Neural crest cell (in vitro differentiated cells): ENCODE results near the gene ZNF423. TPM values are rescaled to one million over a fixed set of nuclear protein-coding genes. Genes with fewer than 3 reads are reported as not detected.
A peak's percentile ranks its signal among the peaks of the same experiment; 100 is the strongest.

Experiments used
- DNase-seq: peaks from one replicate; pipeline ENCODE4 v3.0.0; 2021; ENCODE audit warnings: low read depth, mixed read lengths, low spot score
- H3K27ac Mint-ChIP-seq: one replicate; pipeline ENCODE4 v1.8.0; 2021; ENCODE audit warnings: mild to moderate bottlenecking, mixed read lengths; ENCODE audit not compliant: unreplicated experiment
- H3K27me3 Mint-ChIP-seq: 2 replicates; pipeline ENCODE4 v1.8.0; 2021; ENCODE audit warnings: low read depth, mild to moderate bottlenecking, mixed read lengths
- H3K36me3 Mint-ChIP-seq: 2 replicates; pipeline ENCODE4 v1.8.0; 2021; ENCODE audit warnings: low read depth, mild to moderate bottlenecking, mixed read lengths
- H3K4me1 Mint-ChIP-seq: 2 replicates; pipeline ENCODE4 v1.8.0; 2021; ENCODE audit warnings: mixed read lengths
- H3K4me3 Mint-ChIP-seq: one replicate; pipeline ENCODE4 v1.8.0; 2021; ENCODE audit warnings: mild to moderate bottlenecking, mixed read lengths
- H3K9me3 Mint-ChIP-seq: 2 replicates; pipeline ENCODE4 v1.8.0; 2021; ENCODE audit warnings: mixed read lengths
- CTCF ChIP-seq: fragments of 200-600 bp; sonication (generic); conservative IDR thresholded peaks from 2 replicates; pipeline ENCODE4 v1.5.0; 2021; ENCODE audit warnings: antibody characterized with exemption, mild to moderate bottlenecking
- total RNA-seq: library from RNA; stranded (reverse); gene quantifications from 2 replicates; pipeline ENCODE4 v1.2.1, GENCODE V29; 2021

The ZNF423 gene
- total RNA-seq, 1 donor from 2014 or later = 55.4 TPM

GRCh38 chr16:49821614-49822282 is 34.2 kb downstream of the ZNF423 start:
- H3K4me1 Mint-ChIP-seq = peaks cover 30% of the 10 kb centered on the region
- peak overlapping the region; percentile 21 for H3K27ac Mint-ChIP-seq
- no peak for TF ChIP-seq CTCF
- no peaks in the 10 kb centered on the region for H3K27me3 Mint-ChIP-seq
- DNase-seq = no peak
- H3K4me3 Mint-ChIP-seq = peak overlapping the region; percentile 18
- H3K9me3 Mint-ChIP-seq = no peaks in the 10 kb centered on the region
- peaks cover 3% of the 10 kb centered on the region for H3K36me3 Mint-ChIP-seq

- Mint-ChIP-seq H3K36me3 (peaks cover 3% of the 10 kb centered on the region), H3K27me3 (no peaks in the 10 kb centered on the region), H3K4me1 (peaks cover 30% of the 10 kb centered on the region), H3K9me3 (no peaks in the 10 kb centered on the region), H3K27ac (no peak overlapping the region), H3K4me3 (no peak overlapping the region)
- no peak for DNase-seq
- no peak for TF ChIP-seq CTCF
Measured at GRCh38 chr16:49821156-49821555, 34.8 kb downstream of the ZNF423 start.

GRCh38 chr16:49817754-49818507 is 38.0 kb downstream of the ZNF423 start:
- TF ChIP-seq CTCF = no peak
- H3K27ac Mint-ChIP-seq = no peak overlapping the region
- H3K4me1 Mint-ChIP-seq = peaks cover 23% of the 10 kb centered on the region
- no peak overlapping the region for H3K4me3 Mint-ChIP-seq
- no peak for DNase-seq
- H3K36me3 Mint-ChIP-seq = peaks cover 3% of the 10 kb centered on the region
- no peaks in the 10 kb centered on the region for H3K27me3 Mint-ChIP-seq
- H3K9me3 Mint-ChIP-seq = no peaks in the 10 kb centered on the region

- peaks cover 19% of the 10 kb centered on the region for H3K4me1 Mint-ChIP-seq
- H3K36me3 Mint-ChIP-seq = peaks cover 3% of the 10 kb centered on the region
- no peak for TF ChIP-seq CTCF
- DNase-seq = no peak
- H3K9me3 Mint-ChIP-seq = no peaks in the 10 kb centered on the region
- H3K4me3 Mint-ChIP-seq = no peak overlapping the region
- H3K27me3 Mint-ChIP-seq = no peaks in the 10 kb centered on the region
- no peak overlapping the region for H3K27ac Mint-ChIP-seq
Measured at GRCh38 chr16:49816875-49817274, 39.0 kb downstream of the ZNF423 start.

- Mint-ChIP-seq H3K27ac (peak overlapping the region; percentile 27), H3K27me3 (no peaks in the 10 kb centered on the region), H3K4me1 (peaks cover 29% of the 10 kb centered on the region), H3K9me3 (no peaks in the 10 kb centered on the region), H3K36me3 (no peaks in the 10 kb centered on the region), H3K4me3 (peak overlapping the region; percentile 51)
- no peak for TF ChIP-seq CTCF
- DNase-seq = no peak
Measured at GRCh38 chr16:49811644-49812334, 44.1 kb downstream of the ZNF423 start.
